HG03066 (cell line): ENCODE measurements around the gene TOM1L2.

Experiments
- ATAC-seq: cut with Tn5 transposase; IDR thresholded peaks from one replicate; pipeline ENCODE4 v1.9.1; 2021; ENCODE audit warnings: low read depth; ENCODE audit not compliant: unreplicated experiment

Gene TOM1L2

DNA sequence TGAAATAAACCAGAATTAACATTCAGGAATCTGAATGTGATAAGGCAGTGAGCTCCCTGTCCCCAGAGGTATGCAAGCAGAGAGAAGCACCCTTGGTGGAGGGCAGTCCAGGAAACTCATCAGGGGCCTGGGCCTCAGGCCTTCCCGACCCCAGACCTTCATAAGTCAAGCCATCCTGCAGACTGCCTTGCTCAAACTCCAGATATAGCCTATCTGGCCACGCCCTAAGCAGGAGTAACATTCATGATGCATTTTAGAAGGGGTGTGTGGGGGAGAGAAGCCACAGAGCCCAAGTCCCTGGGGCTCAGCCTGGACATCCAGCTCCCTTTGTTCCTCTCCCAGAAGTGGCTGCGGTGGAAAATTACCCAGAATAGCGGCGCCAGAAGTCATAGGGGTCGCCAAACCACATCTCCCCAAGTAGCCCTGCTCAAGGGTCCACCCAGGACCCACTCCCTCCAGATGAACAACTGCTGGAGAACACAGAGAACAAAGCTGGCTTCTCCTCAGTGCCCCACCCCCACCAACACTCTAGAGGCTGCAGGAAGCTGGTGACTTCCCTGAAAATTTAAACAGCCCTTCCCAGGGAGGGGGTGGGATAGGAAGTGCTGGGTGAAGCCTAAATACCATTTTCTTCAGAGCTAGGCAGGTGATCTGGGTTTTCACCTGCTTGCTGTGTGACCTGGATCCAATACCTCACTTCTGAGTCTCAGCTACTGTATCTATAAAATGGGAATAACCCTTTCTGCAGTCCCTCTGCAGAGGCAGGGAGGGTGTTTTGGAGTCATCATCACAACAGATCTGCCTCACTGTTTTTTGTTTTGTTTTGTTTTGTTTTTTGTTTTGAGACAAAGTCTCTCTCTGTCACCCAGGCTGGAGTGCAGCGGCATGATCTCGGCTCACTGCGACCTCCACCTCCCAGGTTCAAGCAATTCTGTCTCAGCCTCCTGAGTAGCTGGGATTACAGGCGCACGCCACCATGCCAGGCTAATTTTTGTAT, 133.9 kb downstream of the TOM1L2 start:
- no peak for ATAC-seq

DNA sequence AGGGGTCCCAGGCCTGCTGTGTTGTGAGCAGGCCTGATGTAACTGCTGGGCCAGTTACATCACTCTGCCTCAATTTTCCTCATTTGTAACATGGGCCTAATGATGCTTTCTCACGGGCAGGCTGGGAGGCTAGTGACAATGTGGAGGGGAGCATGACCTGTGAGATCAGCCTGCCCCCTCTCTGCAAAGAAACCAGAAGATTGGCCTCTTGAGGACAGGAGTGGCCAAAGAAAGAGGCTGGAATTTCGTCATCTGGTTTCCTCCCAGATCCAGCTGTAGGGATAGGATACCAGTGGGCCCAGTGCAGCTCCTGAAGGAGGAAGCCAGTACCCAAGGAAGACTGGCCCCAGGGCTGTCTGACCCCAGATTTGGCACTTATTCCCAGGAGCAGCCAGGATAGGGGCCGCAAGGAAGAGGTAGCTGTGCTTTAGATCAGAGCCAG, 134.8 kb downstream of the TOM1L2 start:
- no peak for ATAC-seq

- peak; percentile 34 for ATAC-seq
These were observed 135.3 kb downstream of the TOM1L2 start, which contains the start of gene SREBF1 for GRCh38 chr17:17836818-17837379. Gene SREBF1 (minus strand): TSS chr17:17836986. CDS start chr17:17836817, 169 bp downstream.

DNA sequence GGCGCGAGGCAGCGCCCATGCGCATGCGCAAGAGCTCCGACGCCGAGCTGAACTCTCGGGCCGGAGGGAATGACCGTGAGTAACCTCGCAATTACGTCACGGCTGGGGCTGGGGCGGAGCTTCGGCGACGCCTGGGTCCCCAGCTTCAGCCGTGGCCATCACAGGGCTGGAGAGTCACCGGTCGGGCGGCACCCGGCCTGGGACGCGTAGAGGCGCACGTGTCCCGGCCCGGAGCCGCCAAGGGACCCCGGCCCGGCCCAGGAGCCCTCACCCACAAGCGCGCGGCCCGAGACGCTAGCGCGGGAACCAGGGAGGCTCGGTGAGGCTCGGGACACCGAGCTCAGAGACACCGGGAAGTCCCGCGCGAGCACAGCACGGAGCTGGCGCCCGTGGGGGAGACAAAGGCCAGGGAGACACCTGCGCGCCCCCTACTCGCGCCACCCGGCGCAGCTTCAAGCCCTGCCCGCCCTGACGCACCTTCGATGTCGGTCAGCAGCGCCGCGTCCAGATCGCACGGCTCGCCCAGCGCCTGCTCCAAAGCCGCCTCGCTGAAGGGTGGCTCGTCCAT, 135.9 kb downstream of the TOM1L2 start:
- ATAC-seq = peak; percentile 53

GRCh38 chr17:17835415-17836249, 136.6 kb downstream of the TOM1L2 start:
- ATAC-seq = no peak

GRCh38 chr17:17834974-17835373, 137.2 kb downstream of the TOM1L2 start:
- ATAC-seq = no peak

DNA sequence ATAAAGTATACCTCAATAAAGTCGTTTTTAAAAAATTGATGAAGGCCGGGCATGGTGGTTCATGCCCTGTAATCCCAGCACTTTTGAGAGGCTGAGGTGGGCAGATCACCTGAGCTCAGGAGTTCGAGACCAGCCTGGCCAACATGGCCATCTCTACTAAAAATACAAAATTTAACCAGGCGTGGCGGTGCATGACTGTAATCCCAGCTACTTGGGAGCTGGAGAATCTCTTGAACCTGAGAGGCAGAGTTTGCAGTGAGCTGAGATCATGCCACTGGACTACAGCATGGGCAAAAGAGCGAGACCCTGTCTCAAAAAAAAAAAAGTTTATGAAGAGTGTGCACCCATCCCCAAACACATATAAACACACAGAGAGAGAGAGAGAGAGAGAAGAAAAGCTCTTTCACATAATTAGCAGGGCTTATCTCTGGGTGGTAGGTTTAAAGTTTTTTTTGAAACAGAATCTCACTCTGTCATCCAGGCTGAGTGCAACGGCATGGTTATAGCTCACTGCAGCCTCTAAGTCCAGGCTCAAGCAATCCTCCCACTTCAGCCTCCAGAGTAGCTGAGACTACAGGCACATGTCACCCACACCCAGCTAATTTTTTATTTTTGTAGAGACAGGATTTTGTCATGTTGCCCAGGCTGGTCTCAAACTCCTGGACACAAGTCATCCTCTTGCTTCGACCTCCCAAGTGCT, 138.4 kb downstream of the TOM1L2 start:
- ATAC-seq = no peak

DNA sequence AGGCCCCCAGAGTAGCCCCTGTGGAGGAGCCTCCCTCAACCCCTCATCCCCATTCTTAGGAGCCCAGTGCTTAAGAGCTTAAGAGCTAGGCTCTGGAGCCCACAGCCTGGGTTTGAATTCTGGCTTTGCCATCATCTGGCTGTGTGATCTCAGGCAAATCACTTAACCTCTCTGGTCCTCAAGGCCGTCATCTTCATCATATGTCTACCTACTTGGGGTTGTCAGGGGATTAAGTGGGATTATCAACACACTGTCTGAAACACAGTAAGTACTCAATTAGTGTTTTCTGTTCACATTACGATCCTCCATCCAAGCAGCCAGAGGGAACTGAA, 140.2 kb downstream of the TOM1L2 start:
- ATAC-seq = no peak

- no peak for ATAC-seq
These were observed 140.8 kb downstream of the TOM1L2 start for GRCh38 chr17:17831208-17832031.

DNA sequence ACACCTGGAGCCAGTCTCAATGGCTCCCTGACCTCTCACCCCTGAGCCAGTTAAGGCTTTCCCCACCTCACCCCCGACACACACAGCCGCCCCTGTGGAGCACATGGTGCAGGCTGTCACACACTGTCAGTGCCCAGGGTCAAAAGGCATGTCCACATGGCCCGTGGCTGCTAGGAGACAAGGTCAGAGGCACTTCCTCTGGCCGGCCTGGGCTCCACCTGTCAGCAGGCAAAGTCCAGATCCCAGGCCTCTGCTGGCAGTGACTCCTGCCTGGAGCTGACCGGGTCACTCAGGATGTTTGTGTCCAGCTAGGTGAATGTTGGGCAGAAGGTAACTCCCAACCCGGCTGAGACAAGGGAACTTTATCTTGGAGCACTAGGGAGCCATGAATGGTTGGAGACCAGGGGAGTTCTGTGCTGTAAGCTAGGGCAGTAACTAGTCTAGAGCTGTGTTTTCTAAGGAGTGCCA, 141.4 kb downstream of the TOM1L2 start:
- ATAC-seq = no peak

GRCh38 chr17:17830269-17830567, 142.0 kb downstream of the TOM1L2 start:
- ATAC-seq = no peak

DNA sequence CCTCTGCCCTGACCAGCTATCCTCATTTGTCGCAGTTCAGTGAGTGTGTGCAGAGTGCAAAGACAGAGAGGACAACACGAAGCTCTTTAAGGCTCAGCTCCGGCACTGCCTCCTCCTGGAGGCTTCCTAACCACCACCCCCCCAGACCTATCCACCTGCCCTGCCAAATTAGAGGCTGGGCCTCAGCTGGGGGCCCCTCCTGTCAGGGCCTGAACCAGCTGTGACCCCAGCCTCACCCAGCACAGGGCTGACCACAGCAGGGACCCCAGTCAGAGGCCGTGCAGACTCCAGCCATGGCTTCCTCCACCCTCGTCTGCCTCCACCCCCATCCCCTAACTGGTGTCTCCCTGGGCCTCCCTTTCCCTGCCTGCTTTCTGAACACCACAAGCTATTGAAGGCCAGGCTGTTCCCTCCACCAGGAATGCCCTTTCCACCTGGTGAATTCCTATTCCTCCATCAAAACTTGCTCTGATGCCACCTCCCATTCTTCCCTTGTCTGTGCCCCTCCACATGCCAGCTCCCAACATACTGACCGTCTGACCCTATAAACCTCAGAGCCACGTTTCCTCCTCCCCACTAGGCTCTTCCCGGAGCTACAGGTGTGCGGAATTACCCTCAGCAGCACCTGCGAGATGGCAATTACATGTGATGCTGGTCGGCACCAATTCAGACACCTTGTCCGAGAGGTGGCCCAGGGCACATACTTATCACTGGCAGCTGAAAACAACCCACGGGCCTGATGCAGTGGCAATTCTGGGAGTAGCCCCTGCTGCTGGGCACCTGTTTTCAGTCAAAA, 144.2 kb downstream of the TOM1L2 start:
- ATAC-seq = no peak

- no peak for ATAC-seq
These were observed 145.0 kb downstream of the TOM1L2 start for GRCh38 chr17:17826942-17827785.

DNA sequence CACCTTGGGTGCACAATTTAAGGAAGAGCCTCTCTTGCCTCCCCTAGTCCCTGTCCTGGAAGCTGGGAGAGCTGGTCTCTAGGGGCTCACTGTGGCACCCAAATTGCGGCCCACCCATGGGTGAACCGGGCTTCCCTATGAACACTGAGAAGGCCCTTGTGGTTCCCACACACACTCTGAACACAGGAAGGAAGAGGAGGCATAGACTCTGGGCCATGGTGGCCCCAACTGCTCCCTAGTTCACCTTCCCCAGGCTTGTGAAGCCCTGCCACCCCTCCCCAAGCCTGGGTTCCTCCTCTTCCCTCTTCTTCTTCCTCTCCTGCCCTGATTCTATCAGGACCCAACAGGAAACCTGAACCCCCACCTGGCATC, 145.9 kb downstream of the TOM1L2 start:
- no peak for ATAC-seq

- ATAC-seq = no peak
These were observed 147.2 kb downstream of the TOM1L2 start for GRCh38 chr17:17824783-17825614.

GRCh38 chr17:17824119-17824782, 147.9 kb downstream of the TOM1L2 start:
- no peak for ATAC-seq
